HEK293 (cell line): Measurements from ENCODE around the gene RDH5.

Experiments used
- CTCF ChIA-PET: fragments of 350-600 bp; formaldehyde crosslinking; extraction: SDS; loops from one replicate; lab custom pipeline; 2021; ENCODE audit warnings: antibody characterized with exemption; lab: Yijun Ruan, JAX
- POLR2A ChIA-PET: fragments of 300-600 bp; formaldehyde crosslinking; extraction: SDS; loops from one replicate; lab custom pipeline; 2020; ENCODE audit warnings: antibody characterized with exemption, inconsistent platforms; lab: Yijun Ruan, JAX
- H3K27ac ChIP-seq: fragments of 200-500 bp; sonication (Bioruptor generic); 2 replicates; pipeline ENCODE4 v1.5.1; 2014; ENCODE audit warnings: low read depth, low read length, control low read depth, inconsistent platforms; ENCODE audit errors: extremely low read depth
- H3K36me3 ChIP-seq, 2 experiments: fragments of 200-500 bp in 1 of 2; sonication (Bioruptor generic) in 1 of 2; 1 replicate in 1 of 2; 2 replicates in 1 of 2; pipeline ENCODE4 v1.5.1; 2014 to 2017; ENCODE audit warnings: inconsistent platforms in 2 of 2, low read length in 2 of 2; ENCODE audit not compliant: control insufficient read depth in 2 of 2, insufficient read depth in 1 of 2
- H3K4me1 ChIP-seq: fragments of 200-500 bp; sonication (Bioruptor generic); 2 replicates; pipeline ENCODE4 v1.5.1; 2014; ENCODE audit warnings: mild to moderate bottlenecking, low read length, inconsistent platforms; ENCODE audit not compliant: control insufficient read depth, insufficient read depth
- H3K4me3 ChIP-seq: 2 replicates; pipeline ENCODE4 v1.5.1; 2011; ENCODE audit warnings: low read depth, mild to moderate bottlenecking, control low read depth, low read length, moderate library complexity
- H3K9me3 ChIP-seq: fragments of 200-500 bp; sonication (Bioruptor generic); 2 replicates; pipeline ENCODE4 v1.5.1; 2014; ENCODE audit warnings: low read depth, low read length, inconsistent platforms; ENCODE audit not compliant: control insufficient read depth, insufficient read depth
- MZF1 ChIP-seq: fragments of 450-650 bp; formaldehyde crosslinking; IDR thresholded peaks from 2 replicates; pipeline ENCODE4 v1.5.1; 2017; ENCODE audit warnings: missing biosample characterization, missing genetic modification characterization, borderline replicate concordance
- SP7 ChIP-seq: fragments of 450-650 bp; formaldehyde crosslinking; IDR thresholded peaks from 2 replicates; pipeline ENCODE4 v1.5.1; 2016; ENCODE audit warnings: missing biosample characterization, missing genetic modification characterization
- WT1 ChIP-seq: fragments of 450-650 bp; formaldehyde crosslinking; IDR thresholded peaks from 2 replicates; pipeline ENCODE4 v1.5.1; 2016; ENCODE audit warnings: missing biosample characterization, missing genetic modification characterization
- ZBTB17 ChIP-seq: fragments of 450-650 bp; formaldehyde crosslinking; IDR thresholded peaks from 2 replicates; pipeline ENCODE4 v1.5.1; 2016; ENCODE audit warnings: missing biosample characterization, missing genetic modification characterization
- ZBTB48 ChIP-seq: fragments of 450-650 bp; formaldehyde crosslinking; IDR thresholded peaks from 2 replicates; pipeline ENCODE4 v1.5.1; 2016; ENCODE audit warnings: missing biosample characterization, missing genetic modification characterization
- ZFP69B ChIP-seq: fragments of 450-650 bp; formaldehyde crosslinking; IDR thresholded peaks from 2 replicates; pipeline ENCODE4 v1.5.1; 2016; ENCODE audit warnings: missing biosample characterization, missing genetic modification characterization
- ZNF302 ChIP-seq: fragments of 450-650 bp; formaldehyde crosslinking; IDR thresholded peaks from 2 replicates; pipeline ENCODE4 v1.5.1; 2016; ENCODE audit warnings: missing biosample characterization, missing genetic modification characterization, low read depth
- ZNF324 ChIP-seq: fragments of 450-650 bp; formaldehyde crosslinking; IDR thresholded peaks from 2 replicates; pipeline ENCODE4 v1.5.1; 2016; ENCODE audit warnings: missing biosample characterization, missing genetic modification characterization
- ZNF341 ChIP-seq: fragments of 450-650 bp; formaldehyde crosslinking; IDR thresholded peaks from 2 replicates; pipeline ENCODE4; 2016; ENCODE audit warnings: low read depth, missing biosample characterization, missing genetic modification characterization
- ZNF391 ChIP-seq: fragments of 450-650 bp; formaldehyde crosslinking; IDR thresholded peaks from 2 replicates; pipeline ENCODE4 v1.5.1; 2016; ENCODE audit warnings: low read depth, missing biosample characterization, missing genetic modification characterization, borderline replicate concordance
- ZNF416 ChIP-seq: fragments of 450-650 bp; formaldehyde crosslinking; IDR thresholded peaks from 2 replicates; pipeline ENCODE4 v1.5.1; 2016; ENCODE audit warnings: missing biosample characterization, missing genetic modification characterization
- ZNF529 ChIP-seq: fragments of 450-650 bp; formaldehyde crosslinking; IDR thresholded peaks from 2 replicates; pipeline ENCODE4 v1.5.1; 2017; ENCODE audit warnings: missing genetic modification characterization, missing biosample characterization; ENCODE audit not compliant: insufficient replicate concordance
- ZNF660 ChIP-seq: fragments of 450-650 bp; IDR thresholded peaks from 2 replicates; pipeline ENCODE4 v1.5.1; 2018; ENCODE audit warnings: missing biosample characterization, mild to moderate bottlenecking, missing genetic modification characterization
- ZNF677 ChIP-seq: fragments of 450-650 bp; IDR thresholded peaks from 2 replicates; pipeline ENCODE4 v1.5.0; 2018; ENCODE audit warnings: missing biosample characterization, mild to moderate bottlenecking, missing genetic modification characterization, moderate library complexity
- TF ChIP-seq, protein P1 (sequence below): fragments of 450-650 bp; formaldehyde crosslinking; IDR thresholded peaks from 2 replicates; pipeline ENCODE4 v1.5.1; 2016; ENCODE audit warnings: missing biosample characterization, missing genetic modification characterization, low read depth
- TF ChIP-seq, protein P2 (sequence below): fragments of 450-650 bp; formaldehyde crosslinking; IDR thresholded peaks from 2 replicates; pipeline ENCODE4 v1.5.1; 2016; ENCODE audit warnings: missing biosample characterization, missing genetic modification characterization
- TF ChIP-seq, protein P3 (sequence below): fragments of 450-650 bp; formaldehyde crosslinking; IDR thresholded peaks from 2 replicates; pipeline ENCODE4 v1.5.1; 2016; ENCODE audit warnings: missing biosample characterization, missing genetic modification characterization
- TF ChIP-seq, protein P4 (sequence below): fragments of 450-650 bp; formaldehyde crosslinking; IDR thresholded peaks from 2 replicates; pipeline ENCODE4 v1.5.1; 2016; ENCODE audit warnings: missing biosample characterization, missing genetic modification characterization, borderline replicate concordance
- TF ChIP-seq, protein P5 (sequence below): fragments of 450-650 bp; formaldehyde crosslinking; IDR thresholded peaks from 2 replicates; pipeline ENCODE4 v1.5.1; 2017; ENCODE audit warnings: missing biosample characterization, missing genetic modification characterization
- TF ChIP-seq, protein P6 (sequence below): fragments of 450-650 bp; formaldehyde crosslinking; IDR thresholded peaks from 2 replicates; pipeline ENCODE4 v1.5.0; 2017; ENCODE audit warnings: missing biosample characterization, missing genetic modification characterization, borderline replicate concordance

Gene RDH5

DNA sequence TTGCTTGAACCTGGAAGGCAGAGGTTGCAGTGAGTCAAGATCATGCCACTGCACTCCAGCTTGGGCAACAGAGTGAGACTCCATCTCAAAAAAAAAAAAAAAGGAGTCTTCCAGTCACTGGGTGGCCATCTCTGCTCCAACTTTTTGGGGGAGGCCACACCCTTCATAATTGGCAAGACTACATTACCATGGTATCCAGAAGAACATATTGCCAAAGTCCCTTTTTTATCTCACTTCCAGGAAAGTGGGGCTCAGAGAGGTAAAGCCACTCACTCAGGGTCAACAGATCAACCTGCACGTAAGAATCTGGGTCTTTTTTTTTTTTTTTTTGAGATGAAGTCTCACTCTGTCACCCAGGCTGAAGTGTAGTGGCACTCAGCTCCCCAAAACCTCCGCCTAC, 13.7 kb downstream of the RDH5 start:
- ChIA-PET CTCF (interaction anchor here (0.6 to 6.8 kb wide), 3 partner anchors 11 to 313 kb away, joined by 3 to 127 read pairs (median 3); partner anchors contain the start of gene RDH5), POLR2A (interaction anchor here (0.7 to 1.4 kb wide), 3 partner anchors 67 to 377 kb away, joined by 3 to 9 read pairs (median 6); no protein-coding TSS in a partner anchor)
- Histone ChIP-seq H3K4me3 (no peak overlapping the region), H3K36me3 (no peaks in the 10 kb centered on the region), H3K9me3 (no peaks in the 10 kb centered on the region), H3K4me1 (peaks cover 8% of the 10 kb centered on the region), H3K27ac (no peak overlapping the region)
- TF ChIP-seq, protein P1, sequence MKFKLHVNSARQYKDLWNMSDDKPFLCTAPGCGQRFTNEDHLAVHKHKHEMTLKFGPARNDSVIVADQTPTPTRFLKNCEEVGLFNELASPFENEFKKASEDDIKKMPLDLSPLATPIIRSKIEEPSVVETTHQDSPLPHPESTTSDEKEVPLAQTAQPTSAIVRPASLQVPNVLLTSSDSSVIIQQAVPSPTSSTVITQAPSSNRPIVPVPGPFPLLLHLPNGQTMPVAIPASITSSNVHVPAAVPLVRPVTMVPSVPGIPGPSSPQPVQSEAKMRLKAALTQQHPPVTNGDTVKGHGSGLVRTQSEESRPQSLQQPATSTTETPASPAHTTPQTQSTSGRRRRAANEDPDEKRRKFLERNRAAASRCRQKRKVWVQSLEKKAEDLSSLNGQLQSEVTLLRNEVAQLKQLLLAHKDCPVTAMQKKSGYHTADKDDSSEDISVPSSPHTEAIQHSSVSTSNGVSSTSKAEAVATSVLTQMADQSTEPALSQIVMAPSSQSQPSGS (tag by site-specific recombination): no peak
- TF ChIP-seq, protein P2, sequence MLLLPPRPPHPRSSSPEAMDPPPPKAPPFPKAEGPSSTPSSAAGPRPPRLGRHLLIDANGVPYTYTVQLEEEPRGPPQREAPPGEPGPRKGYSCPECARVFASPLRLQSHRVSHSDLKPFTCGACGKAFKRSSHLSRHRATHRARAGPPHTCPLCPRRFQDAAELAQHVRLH (tag by site-specific recombination): no peak
- no peak for TF ChIP-seq SP7 (tag by site-specific recombination)
- TF ChIP-seq, protein P3, sequence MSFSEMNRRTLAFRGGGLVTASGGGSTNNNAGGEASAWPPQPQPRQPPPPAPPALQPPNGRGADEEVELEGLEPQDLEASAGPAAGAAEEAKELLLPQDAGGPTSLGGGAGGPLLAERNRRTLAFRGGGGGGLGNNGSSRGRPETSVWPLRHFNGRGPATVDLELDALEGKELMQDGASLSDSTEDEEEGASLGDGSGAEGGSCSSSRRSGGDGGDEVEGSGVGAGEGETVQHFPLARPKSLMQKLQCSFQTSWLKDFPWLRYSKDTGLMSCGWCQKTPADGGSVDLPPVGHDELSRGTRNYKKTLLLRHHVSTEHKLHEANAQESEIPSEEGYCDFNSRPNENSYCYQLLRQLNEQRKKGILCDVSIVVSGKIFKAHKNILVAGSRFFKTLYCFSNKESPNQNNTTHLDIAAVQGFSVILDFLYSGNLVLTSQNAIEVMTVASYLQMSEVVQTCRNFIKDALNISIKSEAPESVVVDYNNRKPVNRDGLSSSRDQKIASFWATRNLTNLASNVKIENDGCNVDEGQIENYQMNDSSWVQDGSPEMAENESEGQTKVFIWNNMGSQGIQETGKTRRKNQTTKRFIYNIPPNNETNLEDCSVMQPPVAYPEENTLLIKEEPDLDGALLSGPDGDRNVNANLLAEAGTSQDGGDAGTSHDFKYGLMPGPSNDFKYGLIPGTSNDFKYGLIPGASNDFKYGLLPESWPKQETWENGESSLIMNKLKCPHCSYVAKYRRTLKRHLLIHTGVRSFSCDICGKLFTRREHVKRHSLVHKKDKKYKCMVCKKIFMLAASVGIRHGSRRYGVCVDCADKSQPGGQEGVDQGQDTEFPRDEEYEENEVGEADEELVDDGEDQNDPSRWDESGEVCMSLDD (tag by site-specific recombination): no peak
- TF ChIP-seq, protein P4, sequence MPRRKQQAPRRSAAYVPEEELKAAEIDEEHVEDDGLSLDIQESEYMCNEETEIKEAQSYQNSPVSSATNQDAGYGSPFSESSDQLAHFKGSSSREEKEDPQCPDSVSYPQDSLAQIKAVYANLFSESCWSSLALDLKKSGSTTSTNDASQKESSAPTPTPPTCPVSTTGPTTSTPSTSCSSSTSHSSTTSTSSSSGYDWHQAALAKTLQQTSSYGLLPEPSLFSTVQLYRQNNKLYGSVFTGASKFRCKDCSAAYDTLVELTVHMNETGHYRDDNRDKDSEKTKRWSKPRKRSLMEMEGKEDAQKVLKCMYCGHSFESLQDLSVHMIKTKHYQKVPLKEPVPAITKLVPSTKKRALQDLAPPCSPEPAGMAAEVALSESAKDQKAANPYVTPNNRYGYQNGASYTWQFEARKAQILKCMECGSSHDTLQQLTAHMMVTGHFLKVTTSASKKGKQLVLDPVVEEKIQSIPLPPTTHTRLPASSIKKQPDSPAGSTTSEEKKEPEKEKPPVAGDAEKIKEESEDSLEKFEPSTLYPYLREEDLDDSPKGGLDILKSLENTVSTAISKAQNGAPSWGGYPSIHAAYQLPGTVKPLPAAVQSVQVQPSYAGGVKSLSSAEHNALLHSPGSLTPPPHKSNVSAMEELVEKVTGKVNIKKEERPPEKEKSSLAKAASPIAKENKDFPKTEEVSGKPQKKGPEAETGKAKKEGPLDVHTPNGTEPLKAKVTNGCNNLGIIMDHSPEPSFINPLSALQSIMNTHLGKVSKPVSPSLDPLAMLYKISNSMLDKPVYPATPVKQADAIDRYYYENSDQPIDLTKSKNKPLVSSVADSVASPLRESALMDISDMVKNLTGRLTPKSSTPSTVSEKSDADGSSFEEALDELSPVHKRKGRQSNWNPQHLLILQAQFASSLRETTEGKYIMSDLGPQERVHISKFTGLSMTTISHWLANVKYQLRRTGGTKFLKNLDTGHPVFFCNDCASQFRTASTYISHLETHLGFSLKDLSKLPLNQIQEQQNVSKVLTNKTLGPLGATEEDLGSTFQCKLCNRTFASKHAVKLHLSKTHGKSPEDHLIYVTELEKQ: no peak
- TF ChIP-seq ZNF324 (tag by site-specific recombination): no peak
- TF ChIP-seq, protein P5, sequence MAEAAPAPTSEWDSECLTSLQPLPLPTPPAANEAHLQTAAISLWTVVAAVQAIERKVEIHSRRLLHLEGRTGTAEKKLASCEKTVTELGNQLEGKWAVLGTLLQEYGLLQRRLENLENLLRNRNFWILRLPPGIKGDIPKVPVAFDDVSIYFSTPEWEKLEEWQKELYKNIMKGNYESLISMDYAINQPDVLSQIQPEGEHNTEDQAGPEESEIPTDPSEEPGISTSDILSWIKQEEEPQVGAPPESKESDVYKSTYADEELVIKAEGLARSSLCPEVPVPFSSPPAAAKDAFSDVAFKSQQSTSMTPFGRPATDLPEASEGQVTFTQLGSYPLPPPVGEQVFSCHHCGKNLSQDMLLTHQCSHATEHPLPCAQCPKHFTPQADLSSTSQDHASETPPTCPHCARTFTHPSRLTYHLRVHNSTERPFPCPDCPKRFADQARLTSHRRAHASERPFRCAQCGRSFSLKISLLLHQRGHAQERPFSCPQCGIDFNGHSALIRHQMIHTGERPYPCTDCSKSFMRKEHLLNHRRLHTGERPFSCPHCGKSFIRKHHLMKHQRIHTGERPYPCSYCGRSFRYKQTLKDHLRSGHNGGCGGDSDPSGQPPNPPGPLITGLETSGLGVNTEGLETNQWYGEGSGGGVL (tag by site-specific recombination): no peak
- TF ChIP-seq MZF1: no peak
- no peak for TF ChIP-seq ZBTB17 (tag by site-specific recombination)
- no peak for TF ChIP-seq ZNF416
- TF ChIP-seq, protein P6, sequence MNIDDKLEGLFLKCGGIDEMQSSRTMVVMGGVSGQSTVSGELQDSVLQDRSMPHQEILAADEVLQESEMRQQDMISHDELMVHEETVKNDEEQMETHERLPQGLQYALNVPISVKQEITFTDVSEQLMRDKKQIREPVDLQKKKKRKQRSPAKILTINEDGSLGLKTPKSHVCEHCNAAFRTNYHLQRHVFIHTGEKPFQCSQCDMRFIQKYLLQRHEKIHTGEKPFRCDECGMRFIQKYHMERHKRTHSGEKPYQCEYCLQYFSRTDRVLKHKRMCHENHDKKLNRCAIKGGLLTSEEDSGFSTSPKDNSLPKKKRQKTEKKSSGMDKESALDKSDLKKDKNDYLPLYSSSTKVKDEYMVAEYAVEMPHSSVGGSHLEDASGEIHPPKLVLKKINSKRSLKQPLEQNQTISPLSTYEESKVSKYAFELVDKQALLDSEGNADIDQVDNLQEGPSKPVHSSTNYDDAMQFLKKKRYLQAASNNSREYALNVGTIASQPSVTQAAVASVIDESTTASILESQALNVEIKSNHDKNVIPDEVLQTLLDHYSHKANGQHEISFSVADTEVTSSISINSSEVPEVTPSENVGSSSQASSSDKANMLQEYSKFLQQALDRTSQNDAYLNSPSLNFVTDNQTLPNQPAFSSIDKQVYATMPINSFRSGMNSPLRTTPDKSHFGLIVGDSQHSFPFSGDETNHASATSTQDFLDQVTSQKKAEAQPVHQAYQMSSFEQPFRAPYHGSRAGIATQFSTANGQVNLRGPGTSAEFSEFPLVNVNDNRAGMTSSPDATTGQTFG: no peak
- TF ChIP-seq ZNF302: no peak
- TF ChIP-seq ZNF660: no peak
- no peak for TF ChIP-seq ZNF677
- TF ChIP-seq WT1 (tag by site-specific recombination): no peak
- TF ChIP-seq ZNF341 (tag by site-specific recombination): no peak
- no peak for TF ChIP-seq ZBTB48
- no peak for TF ChIP-seq ZNF529 (tag by site-specific recombination)
- no peak for TF ChIP-seq ZFP69B
- no peak for TF ChIP-seq ZNF391 (tag by site-specific recombination)
